ENCODE results near the gene MRPS34. TPM values are rescaled to one million over a fixed set of nuclear protein-coding genes. Genes with fewer than 3 reads are reported as not detected.
"Not testable (repeated sequence)": the region's sequence is repeated elsewhere in the genome, so short reads cannot be mapped to it uniquely, and the experiment has no call there.

MRPS34 gene
- polyA plus RNA-seq, 1 experiment = 55.8 TPM

DNA sequence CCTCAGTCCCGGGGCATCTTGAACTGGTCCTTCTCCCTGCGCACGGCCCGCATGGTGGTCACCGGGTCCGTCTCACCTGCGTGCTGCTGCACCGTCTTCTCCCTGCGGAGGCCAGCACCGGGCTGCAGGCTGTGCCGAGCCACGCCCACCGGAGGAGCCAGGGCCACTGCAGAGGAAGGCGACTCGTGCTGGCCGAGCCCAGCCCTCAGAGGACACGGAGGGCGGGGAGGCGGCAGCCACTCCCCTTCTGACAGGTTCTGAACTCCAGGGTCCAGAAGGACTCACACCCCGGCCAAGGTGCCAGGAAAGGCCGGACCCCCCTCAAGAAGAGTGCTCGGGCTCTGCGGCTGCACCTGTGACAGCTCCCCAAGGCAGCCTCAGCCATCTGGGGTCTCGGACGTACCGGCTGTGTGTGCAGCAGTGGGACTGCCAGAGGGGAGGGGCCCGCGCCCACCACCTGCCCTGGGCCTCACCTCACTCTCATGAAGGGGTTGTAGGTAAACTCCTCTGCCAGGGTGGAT lies 36.4 kb upstream of the MRPS34 start:
- no peaks in the 10 kb centered on the region; the same call in 1 of the 2 replicates for H3K9me3 ChIP-seq (ENCODE audit: control insufficient read depth, insufficient read depth, low read length)
- POLR2A ChIA-PET = no interaction called here
- no peak for DNase-seq (ENCODE audit: low read depth, low spot score)
- no peak overlapping the region for H3K27ac ChIP-seq (ENCODE audit: low read depth, low read length)
- no peak for TF ChIP-seq CTCF (IDR thresholded peaks at IDR 0.05; ENCODE audit: low read depth, low read length)
- no peak overlapping the region for H3K4me3 ChIP-seq (ENCODE audit: low read depth, low read length)
- no peaks in the 10 kb centered on the region for H3K27me3 ChIP-seq (ENCODE audit: control insufficient read depth, insufficient read depth, low read length)
- CTCF ChIA-PET = no interaction called here

DNA sequence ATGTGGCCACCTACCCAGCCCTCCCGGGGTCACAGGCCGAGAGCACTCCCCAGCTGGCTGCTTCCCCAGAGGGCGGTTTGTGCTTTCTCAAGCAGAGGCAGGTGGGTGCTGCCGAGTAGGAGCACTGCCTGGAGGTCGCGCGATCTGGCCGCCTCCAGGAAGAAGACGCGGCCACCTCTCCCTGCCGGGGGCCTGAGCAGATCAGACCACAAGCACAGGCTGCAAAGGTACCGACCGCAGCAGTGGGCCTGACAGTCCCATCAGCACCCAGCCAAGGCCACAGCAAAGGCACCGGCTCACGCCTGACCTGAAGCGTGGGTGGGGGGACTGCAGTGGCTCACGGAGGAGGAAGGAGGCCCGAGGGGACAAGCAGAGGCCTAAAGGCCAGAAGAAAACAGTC lies 35.8 kb upstream of the MRPS34 start:
- ChIA-PET POLR2A (no interaction called here), CTCF (no interaction called here)
- no peak for TF ChIP-seq CTCF (IDR thresholded peaks at IDR 0.05; ENCODE audit: low read depth, low read length)
- DNase-seq (ENCODE audit: low read depth, low spot score) = no peak
- H3K27me3 ChIP-seq (ENCODE audit: control insufficient read depth, insufficient read depth, low read length) = no peaks in the 10 kb centered on the region
- no peak overlapping the region for H3K27ac ChIP-seq (ENCODE audit: low read depth, low read length)
- no peaks in the 10 kb centered on the region; the same call in 1 of the 2 replicates for H3K9me3 ChIP-seq (ENCODE audit: control insufficient read depth, insufficient read depth, low read length)
- no peak overlapping the region for H3K4me3 ChIP-seq (ENCODE audit: low read depth, low read length)

DNA sequence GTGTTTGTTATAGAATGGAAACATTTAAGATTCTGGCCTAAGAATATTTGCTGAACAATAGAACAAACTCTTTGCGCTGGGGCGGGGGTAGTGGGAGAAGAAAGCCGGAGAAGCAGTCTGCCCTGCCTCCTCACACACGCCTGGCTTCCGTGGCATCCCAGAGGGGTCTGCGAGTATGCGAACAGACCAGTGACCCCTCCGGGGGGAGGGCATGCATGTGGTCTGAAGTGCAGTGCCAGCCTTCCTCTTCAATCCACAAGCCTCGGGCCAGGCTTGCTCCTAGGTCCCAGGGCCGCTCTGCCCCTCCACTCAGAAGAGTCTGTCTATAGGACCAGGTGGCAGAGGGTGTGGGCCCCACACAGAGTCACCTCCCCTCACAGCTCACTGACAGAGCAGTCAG lies 34.7 kb upstream of the MRPS34 start:
- DNase-seq (ENCODE audit: low read depth, low spot score) = no peak
- ChIA-PET POLR2A (no interaction called here), CTCF (no interaction called here)
- no peak overlapping the region for H3K27ac ChIP-seq (ENCODE audit: low read depth, low read length)
- TF ChIP-seq CTCF (IDR thresholded peaks at IDR 0.05; ENCODE audit: low read depth, low read length) = no peak
- H3K4me3 ChIP-seq (ENCODE audit: low read depth, low read length) = no peak overlapping the region
- H3K9me3 ChIP-seq (ENCODE audit: control insufficient read depth, insufficient read depth, low read length) = no peaks in the 10 kb centered on the region; the same call in 1 of the 2 replicates
- no peaks in the 10 kb centered on the region for H3K27me3 ChIP-seq (ENCODE audit: control insufficient read depth, insufficient read depth, low read length)

DNA sequence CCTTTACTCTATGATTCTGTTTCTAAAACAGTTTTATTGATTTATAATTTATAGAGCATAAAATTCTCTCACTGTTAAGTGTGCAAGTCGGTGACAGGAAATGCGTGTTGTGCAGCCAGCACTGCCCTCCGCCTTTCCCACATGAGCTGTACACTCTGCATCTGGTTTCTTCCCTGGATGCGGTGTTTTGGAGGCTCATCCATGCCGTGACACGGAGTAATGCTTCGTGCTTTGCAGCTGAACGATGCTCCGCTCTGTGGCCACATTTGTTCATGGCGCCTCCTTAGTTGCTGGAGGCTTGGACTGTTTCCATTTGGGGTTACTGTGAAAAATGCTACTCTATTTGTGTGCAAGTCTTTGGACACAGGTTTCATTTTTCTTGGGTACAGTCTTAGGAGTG lies 27.8 kb upstream of the MRPS34 start:
- Histone ChIP-seq H3K27me3 (ENCODE audit: control insufficient read depth, insufficient read depth, low read length) (no peaks in the 10 kb centered on the region), H3K9me3 (ENCODE audit: control insufficient read depth, insufficient read depth, low read length) (peaks cover 8% of the 10 kb centered on the region), H3K4me3 (ENCODE audit: low read depth, low read length) (no peak overlapping the region), H3K27ac (ENCODE audit: low read depth, low read length) (no peak overlapping the region)
- ChIA-PET CTCF (no interaction called here), POLR2A (no interaction called here)
- no peak for TF ChIP-seq CTCF (IDR thresholded peaks at IDR 0.05; ENCODE audit: low read depth, low read length)
- DNase-seq (ENCODE audit: low read depth, low spot score) = no peak

- H3K27me3 ChIP-seq (ENCODE audit: control insufficient read depth, insufficient read depth, low read length); H3K4me3 ChIP-seq (ENCODE audit: low read depth, low read length); H3K27ac ChIP-seq (ENCODE audit: low read depth, low read length); POLR2A ChIA-PET; DNase-seq (ENCODE audit: low read depth, low spot score); H3K9me3 ChIP-seq (ENCODE audit: control insufficient read depth, insufficient read depth, low read length); CTCF ChIA-PET: not testable (repeated sequence)
These were observed 26.3 kb upstream of the MRPS34 start for GRCh38 chr16:1799263-1799662.
